ENCODE results near the gene DEFB123.
"Not testable (repeated sequence)": the region's sequence is repeated elsewhere in the genome, so short reads cannot be mapped to it uniquely, and the experiment has no call there.

Gene DEFB123

GRCh38 chr20:31440012-31440659 is at the start of gene DEFB123:
DEFB123 (plus strand) TSS chr20:31440632; CDS start chr20:31440699, 67 bp downstream.
- no peak for FAIRE-seq

- FAIRE-seq = no peak
These were observed 47.6 kb upstream of the DEFB123 start for GRCh38 chr20:31392836-31393235.

- FAIRE-seq = no peak
These were observed 45.5 kb upstream of the DEFB123 start for GRCh38 chr20:31394900-31395299.

GRCh38 chr20:31403886-31404285 is 36.5 kb upstream of the DEFB123 start:
- FAIRE-seq = no peak

GRCh38 chr20:31406115-31406514 is 34.3 kb upstream of the DEFB123 start, which contains the start of gene DEFB121:
DEFB121 (minus strand) TSS chr20:31406215; CDS start chr20:31406152, 63 bp downstream.
- no peak for FAIRE-seq

- no peak for FAIRE-seq
These were observed 30.4 kb upstream of the DEFB123 start for GRCh38 chr20:31410011-31410410.

- FAIRE-seq = no peak
These were observed 26.1 kb upstream of the DEFB123 start for GRCh38 chr20:31414381-31414780.

GRCh38 chr20:31415653-31416052 is 24.8 kb upstream of the DEFB123 start:
- no peak for FAIRE-seq

GRCh38 chr20:31418307-31418706 is 22.1 kb upstream of the DEFB123 start:
- FAIRE-seq = no peak

- no peak for FAIRE-seq
These were observed 14.6 kb upstream of the DEFB123 start for GRCh38 chr20:31425797-31426196.

GRCh38 chr20:31426891-31427551 is 13.4 kb upstream of the DEFB123 start:
- not testable (repeated sequence) for FAIRE-seq

- not testable (repeated sequence) for FAIRE-seq
These were observed 12.9 kb upstream of the DEFB123 start for GRCh38 chr20:31427576-31427975.

- FAIRE-seq = no peak
These were observed 9.8 kb upstream of the DEFB123 start for GRCh38 chr20:31430568-31431115.

- no peak for FAIRE-seq
These were observed 5.8 kb downstream of the DEFB123 start for GRCh38 chr20:31446084-31446819.

GRCh38 chr20:31449511-31450414 is 9.3 kb downstream of the DEFB123 start:
- FAIRE-seq = no peak

GRCh38 chr20:31452575-31452974 is 12.1 kb downstream of the DEFB123 start:
- FAIRE-seq = no peak

GRCh38 chr20:31454361-31454760 is 13.9 kb downstream of the DEFB123 start:
- FAIRE-seq = no peak

- not testable (repeated sequence) for FAIRE-seq
These were observed 30.5 kb downstream of the DEFB123 start for GRCh38 chr20:31470946-31471345.

- no peak for FAIRE-seq
These were observed 32.2 kb downstream of the DEFB123 start for GRCh38 chr20:31472395-31473330.

- no peak for FAIRE-seq
These were observed 33.1 kb downstream of the DEFB123 start for GRCh38 chr20:31473331-31474096.
